ENCODE data around the gene CBL.
A peak's percentile ranks its signal among the peaks of the same experiment; 100 is the strongest.

Gene CBL

DNA sequence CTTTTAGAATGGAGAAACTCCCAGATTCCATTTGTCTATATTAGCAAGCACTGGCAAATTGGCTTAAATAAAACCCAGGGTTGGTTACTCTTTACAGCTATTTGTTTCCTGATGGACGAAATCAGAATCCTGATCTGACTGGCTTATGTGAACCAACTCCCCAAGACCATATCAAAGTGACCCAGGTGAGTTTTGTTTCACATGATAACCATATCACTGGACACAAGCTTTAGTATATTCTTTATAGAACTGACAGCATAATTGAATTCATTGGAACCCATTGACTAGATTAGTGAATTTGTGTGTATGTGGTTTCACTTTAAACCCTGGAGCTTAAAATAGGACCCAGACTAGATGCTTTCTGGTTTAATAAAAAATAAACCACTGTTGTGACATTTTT lies 71.5 kb downstream of the CBL start:
- DNase-seq = no peak

- DNase-seq = no peak
Measured at GRCh38 chr11:119282495-119282894, 76.4 kb downstream of the CBL start.

DNA sequence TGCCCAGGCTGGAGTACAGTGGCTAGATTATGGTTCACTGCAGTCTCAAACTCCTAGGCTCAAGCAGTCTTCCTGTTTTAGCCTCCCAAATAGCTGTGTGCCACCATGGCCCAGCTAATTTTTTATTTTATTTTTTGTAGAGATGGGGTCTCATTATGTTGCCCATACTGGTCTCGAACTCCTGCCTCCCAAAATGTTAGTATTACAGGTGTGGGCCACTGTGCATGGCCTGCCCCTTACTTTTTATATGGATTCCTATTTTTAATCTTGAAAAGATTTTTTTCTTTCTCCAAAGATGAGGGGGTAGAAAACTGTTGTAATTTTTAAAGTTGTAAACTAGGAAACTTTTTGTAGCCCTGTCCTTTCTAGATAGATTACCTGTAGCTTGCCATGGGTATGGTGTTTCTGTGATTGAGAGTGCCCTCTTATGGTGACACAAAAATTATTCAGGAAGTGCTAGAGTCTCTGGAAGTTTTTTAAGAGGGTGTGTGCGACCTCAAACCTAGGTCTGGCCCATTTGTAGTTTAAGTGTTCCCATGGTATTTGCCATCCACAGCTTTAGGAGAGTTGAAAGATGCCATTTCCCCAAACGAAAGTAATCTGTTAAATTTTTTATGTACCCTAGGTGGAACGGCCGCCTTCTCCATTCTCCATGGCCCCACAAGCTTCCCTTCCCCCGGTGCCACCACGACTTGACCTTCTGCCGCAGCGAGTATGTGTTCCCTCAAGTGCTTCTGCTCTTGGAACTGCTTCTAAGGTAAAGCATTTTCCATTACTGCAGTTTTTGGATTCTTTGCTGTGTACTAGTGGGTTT lies 78.4 kb downstream of the CBL start:
- DNase-seq = peak; percentile 49

DNA sequence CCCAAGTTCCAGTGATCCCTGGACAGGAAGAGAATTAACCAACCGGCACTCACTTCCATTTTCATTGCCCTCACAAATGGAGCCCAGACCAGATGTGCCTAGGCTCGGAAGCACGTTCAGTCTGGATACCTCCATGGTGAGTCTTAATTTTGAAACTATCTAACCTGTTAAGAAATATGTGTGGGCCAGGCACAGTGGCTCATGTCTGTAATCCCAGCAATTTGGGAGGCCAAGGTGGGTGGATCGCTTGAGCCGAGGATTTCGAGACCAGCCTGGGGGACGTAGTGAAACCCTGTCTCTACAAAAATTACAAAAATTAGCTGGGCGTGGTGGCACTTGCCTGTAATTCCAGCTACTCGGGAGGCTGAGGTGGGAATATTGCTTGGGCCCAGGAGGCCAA lies 79.3 kb downstream of the CBL start:
- DNase-seq = no peak

- DNase-seq = no peak
Measured at GRCh38 chr11:119288219-119288618, 82.1 kb downstream of the CBL start.

DNA sequence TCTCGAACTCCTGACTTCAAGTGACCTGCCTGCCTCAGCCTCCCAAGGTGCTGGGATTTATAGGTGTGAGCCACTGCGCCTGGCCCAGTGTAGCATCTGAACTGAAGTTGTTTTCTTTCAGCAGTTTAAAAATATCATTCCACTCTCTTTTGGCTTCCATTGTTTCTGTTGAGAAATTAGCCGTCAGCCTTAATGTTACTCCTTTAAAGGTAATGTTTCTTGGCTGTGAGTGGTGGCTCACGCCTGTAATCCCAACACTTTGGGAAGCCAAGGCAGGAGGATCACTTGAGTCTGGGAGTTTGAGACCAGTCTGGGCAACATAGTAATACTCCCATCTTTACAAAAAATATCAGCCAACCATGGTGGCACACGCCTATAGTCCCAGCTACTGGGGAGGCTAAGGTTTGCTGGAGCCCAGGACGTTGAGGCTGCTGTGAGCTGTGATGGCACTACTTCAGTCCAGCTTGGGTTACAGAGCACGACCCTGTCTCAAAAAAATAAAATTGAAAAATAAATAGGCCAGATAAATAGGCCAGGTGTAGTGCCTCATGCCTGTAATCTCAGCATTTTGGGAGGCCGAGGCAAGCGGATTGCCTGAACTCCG lies 84.9 kb downstream of the CBL start:
- no peak for DNase-seq

GRCh38 chr11:119293461-119293860 lies 87.3 kb downstream of the CBL start:
- no peak for DNase-seq

- DNase-seq = no peak
Measured at GRCh38 chr11:119295178-119295577, 89.0 kb downstream of the CBL start.

GRCh38 chr11:119297938-119298337 lies 91.8 kb downstream of the CBL start:
- DNase-seq = no peak

GRCh38 chr11:119298726-119299125 lies 92.6 kb downstream of the CBL start:
- DNase-seq = no peak

DNA sequence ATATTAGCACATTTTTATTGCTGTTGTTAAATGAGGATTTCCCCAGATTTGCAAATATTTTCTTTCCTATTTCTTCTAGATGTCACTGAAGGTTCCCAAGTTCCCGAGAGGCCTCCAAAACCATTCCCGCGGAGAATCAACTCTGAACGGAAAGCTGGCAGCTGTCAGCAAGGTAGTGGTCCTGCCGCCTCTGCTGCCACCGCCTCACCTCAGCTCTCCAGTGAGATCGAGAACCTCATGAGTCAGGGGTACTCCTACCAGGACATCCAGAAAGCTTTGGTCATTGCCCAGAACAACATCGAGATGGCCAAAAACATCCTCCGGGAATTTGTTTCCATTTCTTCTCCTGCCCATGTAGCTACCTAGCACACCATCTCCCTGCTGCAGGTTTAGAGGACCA lies 93.3 kb downstream of the CBL start:
- no peak for DNase-seq

DNA sequence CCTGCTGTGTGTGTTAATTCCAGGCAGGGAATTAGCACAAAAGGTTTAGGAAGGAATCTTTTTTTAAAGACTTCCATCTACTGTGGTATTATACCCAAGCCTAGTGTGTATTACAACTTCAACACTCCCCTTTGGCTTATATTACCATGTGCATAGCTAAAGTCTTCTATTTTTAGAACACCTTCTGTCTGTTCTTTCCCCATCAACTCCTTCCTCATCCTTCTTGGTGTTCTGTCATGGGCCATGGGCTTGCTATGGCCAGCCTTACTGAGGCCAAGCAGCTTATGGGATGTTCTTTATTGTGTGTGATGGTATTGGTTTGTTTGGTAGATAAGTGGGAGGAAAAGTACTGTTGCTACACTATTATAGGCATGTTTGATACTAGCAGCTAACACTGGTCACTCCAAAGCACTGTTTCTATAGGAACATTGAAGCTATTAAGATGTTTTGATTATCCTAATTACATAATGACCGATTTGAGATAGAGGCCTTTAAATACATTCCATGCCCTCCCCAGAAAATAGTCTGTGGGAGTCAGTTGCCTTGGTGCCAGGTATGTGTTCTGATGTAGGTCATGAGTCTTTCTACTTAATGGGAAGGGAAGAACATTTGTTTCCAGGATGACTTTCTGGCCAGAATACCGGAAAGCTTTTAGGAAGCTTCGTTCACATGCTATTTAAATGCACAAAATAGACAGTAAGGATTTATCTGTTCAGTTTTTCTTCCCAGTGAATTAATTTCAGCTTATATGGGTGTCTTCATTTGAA lies 94.2 kb downstream of the CBL start:
- DNase-seq = no peak

DNA sequence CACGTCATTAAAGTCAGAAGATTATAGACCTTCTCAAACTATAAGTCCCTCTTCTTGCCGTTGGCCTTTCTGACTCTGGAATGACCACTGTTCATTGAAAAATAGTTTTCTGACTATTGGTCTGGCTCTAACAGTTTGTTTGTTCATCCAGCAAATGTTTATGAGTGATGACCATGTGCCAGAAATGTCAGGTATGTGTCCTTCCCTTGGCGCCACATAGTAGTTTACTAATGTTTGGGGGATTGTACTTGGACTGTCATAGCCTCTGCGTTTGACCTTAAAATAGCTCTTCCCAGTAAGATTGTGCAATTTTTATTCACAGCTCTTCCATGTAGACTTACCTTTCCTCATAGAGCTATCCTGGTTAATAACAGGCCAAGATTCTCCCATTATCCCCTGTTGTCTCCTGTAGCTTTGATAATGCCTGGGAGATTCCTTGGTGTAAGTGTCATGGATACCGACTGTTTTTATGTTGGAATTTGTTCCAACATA lies 97.1 kb downstream of the CBL start:
- DNase-seq = no peak

DNA sequence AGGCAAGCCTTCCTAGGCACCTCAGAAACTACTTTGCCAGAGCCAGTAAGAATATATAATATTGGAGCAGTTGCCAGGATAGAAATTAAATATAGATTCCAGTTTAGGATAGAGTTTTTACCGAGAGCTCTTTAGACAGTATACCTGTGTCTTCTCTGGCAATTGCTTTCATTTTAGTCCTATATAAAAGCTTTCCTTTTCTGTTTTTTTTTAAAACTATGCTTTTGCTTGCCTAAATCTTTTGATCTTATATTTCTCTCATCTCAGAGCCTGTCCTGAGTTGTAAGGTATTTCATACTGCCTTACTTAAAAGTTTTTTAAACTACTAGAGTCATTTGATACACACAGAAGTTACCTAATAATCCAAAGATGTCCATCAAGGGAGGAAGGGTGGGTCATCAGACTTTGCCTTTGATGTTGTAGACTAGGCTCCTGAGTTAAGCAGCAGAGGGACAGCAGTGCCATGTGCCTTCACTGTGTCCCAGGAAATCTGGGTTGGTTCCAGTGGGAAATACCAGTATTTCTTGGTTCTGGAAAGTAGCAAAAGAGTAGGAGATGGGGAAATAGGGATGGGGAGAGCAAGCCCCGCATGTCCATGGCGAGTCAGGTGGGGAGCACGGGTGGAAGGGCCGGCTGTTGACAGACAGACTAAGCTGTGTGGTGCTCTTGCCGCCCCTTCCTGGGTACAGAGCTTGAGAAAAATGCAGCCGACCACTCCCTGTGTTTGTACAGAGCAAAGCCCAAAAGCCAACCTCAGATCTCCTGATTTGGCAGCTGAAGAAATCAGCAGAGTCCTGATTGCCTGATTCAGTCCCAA lies 99.6 kb downstream of the CBL start:
- DNase-seq = no peak

DNA sequence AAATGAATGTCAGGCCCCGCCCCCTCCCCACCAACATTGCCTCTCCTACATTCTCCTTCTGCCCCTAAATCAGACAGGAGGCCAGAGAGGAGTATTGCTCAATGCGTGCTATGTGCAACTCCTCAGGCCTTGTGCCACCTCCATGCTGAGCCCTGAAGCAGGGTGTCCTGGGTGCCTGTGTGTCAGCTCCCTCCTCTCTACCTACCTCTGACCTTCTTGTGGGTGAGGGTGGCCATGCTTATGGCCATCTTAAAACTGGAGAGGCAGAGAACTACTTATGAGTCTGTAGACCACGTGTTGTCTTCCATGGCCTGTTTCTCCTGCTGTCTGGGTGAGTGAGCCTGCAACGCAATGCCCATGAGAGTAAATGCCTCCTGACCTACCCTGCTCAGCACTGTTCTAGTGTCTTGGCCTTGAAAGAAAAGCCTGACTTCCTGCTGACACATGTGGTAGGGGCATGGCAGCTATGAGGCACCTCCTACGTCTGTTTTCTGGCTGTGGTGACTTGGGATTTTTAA lies 100.3 kb downstream of the CBL start:
- no peak for DNase-seq

DNA sequence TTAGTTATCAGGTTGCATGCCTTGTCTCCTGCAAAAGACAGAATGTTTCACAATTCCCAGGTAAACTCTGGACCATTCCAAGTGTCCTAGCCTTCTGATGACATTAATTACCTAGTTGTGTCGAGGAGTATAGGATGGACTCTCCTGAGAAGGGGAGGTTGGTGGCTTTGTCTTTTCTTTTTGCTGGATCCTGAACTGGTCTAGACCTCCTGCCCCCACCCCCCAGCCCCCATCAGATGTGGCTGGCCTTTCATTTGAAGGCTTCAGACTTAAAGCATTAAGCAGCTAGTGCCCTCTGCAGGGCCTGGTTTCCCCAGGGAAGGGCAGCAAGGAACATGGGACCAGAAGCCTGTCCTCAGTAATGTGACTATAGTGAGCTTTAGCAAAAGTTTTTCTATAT lies 101.1 kb downstream of the CBL start:
- DNase-seq = peak; percentile 36

DNA sequence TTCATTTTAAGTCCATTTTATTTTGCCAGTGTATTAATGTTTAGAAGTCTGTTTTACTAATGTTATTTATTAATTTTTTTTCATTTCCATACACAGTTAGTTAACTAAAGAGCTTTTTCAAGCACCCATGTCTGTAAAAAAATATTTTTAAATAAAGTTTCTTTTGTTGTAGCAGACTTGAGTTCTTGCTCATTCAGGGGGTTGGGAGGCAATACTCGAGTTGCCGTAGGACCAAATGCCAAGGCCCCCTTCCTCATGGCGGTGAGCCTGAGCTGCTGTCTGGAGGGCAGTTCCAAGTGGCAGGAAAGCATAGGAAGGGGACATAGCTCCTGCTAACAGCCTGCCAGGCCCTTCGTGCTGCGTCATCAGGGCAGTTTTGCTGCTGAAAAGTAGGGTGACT lies 101.8 kb downstream of the CBL start:
- DNase-seq = no peak

DNA sequence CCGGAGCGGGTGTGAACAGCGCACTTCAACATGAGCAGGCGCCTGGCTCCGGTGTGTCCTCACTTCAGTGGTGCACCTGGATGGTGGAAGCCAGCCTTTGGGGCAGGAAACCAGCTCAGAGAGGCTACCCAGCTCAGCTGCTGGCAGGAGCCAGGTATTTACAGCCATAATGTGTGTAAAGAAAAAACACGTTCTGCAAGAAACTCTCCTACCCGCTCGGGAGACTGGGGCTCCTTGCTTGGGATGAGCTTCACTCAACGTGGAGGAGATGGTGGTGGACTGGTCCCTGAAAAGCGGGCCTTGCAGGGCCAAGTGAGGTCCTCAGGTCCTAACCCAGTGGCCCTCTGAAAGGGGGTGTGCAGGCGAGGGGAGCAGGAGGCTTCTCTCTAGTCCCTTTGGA lies 103.3 kb downstream of the CBL start:
- DNase-seq = no peak

DNA sequence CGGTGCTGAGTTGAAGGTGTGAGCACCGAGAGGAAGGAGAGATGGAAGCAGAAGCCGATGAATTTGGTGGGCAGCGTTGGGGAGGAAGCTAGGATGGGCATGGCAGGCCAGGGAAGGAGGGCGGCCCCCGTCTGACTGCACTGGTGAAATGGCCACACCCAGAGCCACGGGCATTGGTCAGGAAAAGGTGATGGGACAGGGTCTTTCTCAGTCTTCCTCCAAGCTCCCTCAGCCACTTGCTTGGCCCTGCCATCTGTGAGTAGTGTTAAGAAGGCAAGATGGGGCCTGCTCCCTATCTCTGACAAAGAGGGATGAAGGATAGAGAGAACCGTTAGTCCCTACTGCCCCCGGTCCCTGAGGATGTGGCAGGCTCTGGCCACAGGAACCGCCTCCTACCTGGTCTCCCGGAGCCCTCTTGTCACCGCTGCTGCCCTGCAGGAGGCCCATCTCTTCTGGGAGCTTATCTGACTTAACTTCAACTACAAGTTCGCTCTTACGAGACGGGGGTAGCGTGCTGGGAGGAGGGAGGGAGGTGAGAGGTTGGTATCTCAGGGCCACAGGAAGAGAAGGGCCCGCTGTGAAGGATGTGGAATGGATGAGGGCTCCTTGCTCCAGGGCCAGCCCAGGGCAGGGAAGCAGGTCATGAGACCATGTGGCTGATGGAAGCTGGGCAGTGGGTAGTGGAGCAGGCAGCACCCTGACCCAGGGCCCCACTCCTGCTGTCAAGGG lies 104.0 kb downstream of the CBL start:
- DNase-seq = no peak

- no peak for DNase-seq
Measured at GRCh38 chr11:119310682-119311052, 104.5 kb downstream of the CBL start.

DNA sequence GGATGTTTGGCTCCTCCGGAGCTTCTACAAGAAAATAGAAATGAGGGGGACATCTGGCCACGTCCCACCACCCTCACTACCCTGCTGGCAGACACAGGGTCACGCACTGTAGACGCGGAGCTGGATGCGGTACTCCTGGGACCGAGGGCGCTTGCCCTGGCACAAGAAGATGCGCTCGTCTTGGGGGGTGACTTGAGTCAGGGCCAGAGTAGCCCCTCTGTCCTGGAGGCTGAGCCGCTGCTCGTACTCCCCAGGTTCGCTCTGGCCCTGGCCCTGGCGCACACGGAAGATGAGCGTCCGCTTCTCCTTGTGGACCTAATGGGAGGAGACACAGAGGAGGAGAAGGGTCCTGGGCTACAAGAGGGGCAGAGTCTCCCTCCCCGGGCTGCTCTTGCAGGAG lies 108.6 kb downstream of the CBL start:
- no peak for DNase-seq

All from DMS53 (cell line).